Measurements from ENCODE around the gene BRINP1. TPM values are rescaled to one million over a fixed set of nuclear protein-coding genes. Genes with fewer than 3 reads are reported as not detected.

BRINP1 gene
- total and polyA plus RNA-seq, 2 donors (not counting 3 experiments of a cell fraction or from before 2014, with no cell fraction given), result 0.04 TPM; not detected in 1

DNA sequence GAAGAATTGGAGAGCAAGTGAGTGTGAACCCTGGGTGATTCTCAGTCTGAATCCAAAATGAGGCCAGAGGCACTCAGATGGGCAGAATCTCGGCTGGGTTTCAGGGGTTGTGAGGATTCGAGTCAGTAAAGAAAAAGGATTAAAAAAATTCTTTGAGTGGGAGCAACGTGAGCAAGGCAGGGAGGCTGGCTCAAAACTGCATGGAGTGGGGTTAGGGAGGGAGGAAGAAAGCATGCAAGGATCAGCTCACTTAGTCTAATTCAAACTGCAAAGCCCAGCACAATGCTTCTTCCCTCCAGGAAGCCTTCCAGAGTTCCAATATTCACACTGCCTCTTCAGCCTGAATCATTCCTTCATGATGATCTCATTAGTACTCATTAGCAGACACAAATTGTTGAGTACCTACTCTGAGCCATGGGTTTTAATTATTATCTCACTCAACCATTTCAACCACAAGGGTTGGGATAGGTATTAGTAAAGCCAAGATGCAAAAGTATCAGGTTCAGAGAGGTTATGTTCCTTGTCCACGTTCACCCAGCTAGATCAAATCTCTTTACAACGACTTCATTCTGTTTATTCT lies 95.8 kb downstream of the BRINP1 start:
- intact Hi-C loops (cut with micrococcal nuclease) (no loop called here), dilution Hi-C loops (cut with MboI; ENCODE audit: extremely low pct_ligation_motif_present, low sequenced_read_pairs) (no loop called here)
- FAIRE-seq, result no peak
- H3K79me2 ChIP-seq (ENCODE audit: control insufficient read depth, insufficient read depth, low read length), result no peaks in the 10 kb centered on the region
- no peak overlapping the region for H2AFZ ChIP-seq (ENCODE audit: low read depth, low read length)
- CTCF ChIA-PET, result no interaction called here
- no peak overlapping the region for H3K27ac ChIP-seq (ENCODE audit: insufficient read depth, low read depth, low read length)
- TF ChIP-seq POLR2AphosphoS5 (IDR thresholded peaks at IDR 0.05; ENCODE audit: insufficient read depth, low read depth, low read length) (no peak), JUN (IDR thresholded peaks at IDR 0.05; ENCODE audit: borderline replicate concordance, insufficient read depth, insufficient read length, low read depth) (no peak), CTCF (IDR thresholded peaks at IDR 0.05; ENCODE audit: extremely low read depth in 1 of 2, insufficient read depth in 1 of 2, low read depth in 1 of 2, low read length in 2 of 2) (no peak)
- no peak overlapping the region for H3K4me3 ChIP-seq (replicated peaks in 1 of 3; ENCODE audit: insufficient read depth in 1 of 3, low read depth in 1 of 3, low read length in 3 of 3)
- no peaks in the 10 kb centered on the region for H3K9me1 ChIP-seq (replicated peaks; ENCODE audit: control insufficient read depth, extremely low read depth, insufficient read depth, low read length)
- POLR2A ChIA-PET, result no interaction called here
- H3K9ac ChIP-seq (replicated peaks; ENCODE audit: extremely low read depth, insufficient read depth, low read length), result no peak overlapping the region
- H3K4me2 ChIP-seq (ENCODE audit: insufficient read depth, low read length), result no peak overlapping the region
- DNase-seq (ENCODE audit: low read depth, low spot score), result no peak
- no peaks in the 10 kb centered on the region for H3K36me3 ChIP-seq (ENCODE audit: control insufficient read depth in 2 of 2, extremely low read depth in 1 of 2, insufficient read depth in 2 of 2, low read length in 2 of 2)
- no peaks in the 10 kb centered on the region for H3K4me1 ChIP-seq (ENCODE audit: control insufficient read depth, extremely low read depth, insufficient read depth, low read length)
- BruUV-seq (replicated peaks), result no TSS peak
- H3K9me3 ChIP-seq (replicated peaks; ENCODE audit: control insufficient read depth, insufficient read depth, low read length), result no peaks in the 10 kb centered on the region
- H4K20me1 ChIP-seq (replicated peaks; ENCODE audit: control insufficient read depth, extremely low read depth, insufficient read depth, low read length), result no peaks in the 10 kb centered on the region
- no peaks in the 10 kb centered on the region for H3K27me3 ChIP-seq (ENCODE audit: control insufficient read depth in 2 of 2, insufficient read depth in 2 of 2, low read length in 2 of 2)

DNA sequence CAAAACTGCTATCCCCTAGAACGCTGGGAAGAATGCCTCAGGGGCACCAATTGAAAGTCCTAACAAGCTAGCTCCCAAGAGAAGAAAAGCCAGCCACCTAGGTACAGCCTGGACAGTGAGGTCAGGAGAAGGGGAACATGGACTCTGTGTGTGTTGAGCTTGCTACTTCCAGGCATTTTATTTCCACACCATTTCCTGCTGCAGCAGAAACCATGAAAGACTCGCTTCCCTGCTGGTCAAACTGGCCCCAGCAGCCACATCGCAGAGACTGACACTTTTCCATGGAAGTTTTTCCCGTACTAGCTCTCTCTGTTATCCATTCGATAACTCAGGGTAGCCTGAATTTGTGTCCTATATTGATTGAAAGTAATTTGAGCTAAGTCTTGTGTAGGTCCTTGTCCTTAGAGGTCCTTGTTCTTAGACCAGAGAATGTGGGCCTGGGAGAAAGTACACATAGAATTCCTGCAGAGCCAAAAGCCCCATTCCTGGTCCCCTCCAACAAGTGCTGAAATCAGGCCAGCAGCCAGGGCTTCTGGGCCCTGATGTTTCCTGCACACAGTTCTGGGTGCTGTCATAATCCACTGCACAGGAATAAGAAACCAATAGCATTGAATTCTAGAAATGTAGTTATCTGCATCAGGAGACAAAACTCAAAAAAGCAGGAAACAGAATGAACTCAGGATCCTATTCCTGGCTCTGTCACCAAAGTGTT lies 96.6 kb downstream of the BRINP1 start:
- BruUV-seq (replicated peaks), result no TSS peak
- H3K36me3 ChIP-seq (ENCODE audit: control insufficient read depth in 2 of 2, extremely low read depth in 1 of 2, insufficient read depth in 2 of 2, low read length in 2 of 2), result no peaks in the 10 kb centered on the region
- intact Hi-C loops (cut with micrococcal nuclease) (no loop called here), dilution Hi-C loops (cut with MboI; ENCODE audit: extremely low pct_ligation_motif_present, low sequenced_read_pairs) (no loop called here)
- H4K20me1 ChIP-seq (replicated peaks; ENCODE audit: control insufficient read depth, extremely low read depth, insufficient read depth, low read length), result no peaks in the 10 kb centered on the region
- H3K27ac ChIP-seq (ENCODE audit: insufficient read depth, low read depth, low read length), result no peak overlapping the region
- H3K79me2 ChIP-seq (ENCODE audit: control insufficient read depth, insufficient read depth, low read length), result no peaks in the 10 kb centered on the region
- H3K9me1 ChIP-seq (replicated peaks; ENCODE audit: control insufficient read depth, extremely low read depth, insufficient read depth, low read length), result no peaks in the 10 kb centered on the region
- DNase-seq (ENCODE audit: low read depth, low spot score), result no peak
- TF ChIP-seq POLR2AphosphoS5 (IDR thresholded peaks at IDR 0.05; ENCODE audit: insufficient read depth, low read depth, low read length), result no peak
- no peak for TF ChIP-seq GATA2 (IDR thresholded peaks at IDR 0.05; ENCODE audit: insufficient read depth, insufficient read length, low read depth, low read length)
- TF ChIP-seq FOS (IDR thresholded peaks at IDR 0.05; ENCODE audit: borderline replicate concordance, insufficient read depth, low read length), result no peak
- TF ChIP-seq MAX (IDR thresholded peaks at IDR 0.05; ENCODE audit: insufficient read depth, insufficient read length), result no peak
- no peak for TF ChIP-seq POLR2A (IDR thresholded peaks at IDR 0.05; ENCODE audit: low read depth, low read length)
- no peak for TF ChIP-seq MYC (IDR thresholded peaks at IDR 0.05; ENCODE audit: low read depth, low read length)
- TF ChIP-seq JUN (IDR thresholded peaks at IDR 0.05; ENCODE audit: borderline replicate concordance, insufficient read depth, insufficient read length, low read depth), result no peak
- no peak for TF ChIP-seq EZH2 (IDR thresholded peaks at IDR 0.05; ENCODE audit: borderline replicate concordance, low read depth, low read length, severe bottlenecking)
- no peak for TF ChIP-seq CTCF (IDR thresholded peaks at IDR 0.05; ENCODE audit: extremely low read depth in 1 of 2, insufficient read depth in 1 of 2, low read depth in 1 of 2, low read length in 2 of 2)
- H3K4me3 ChIP-seq (replicated peaks in 1 of 3; ENCODE audit: insufficient read depth in 1 of 3, low read depth in 1 of 3, low read length in 3 of 3), result no peak overlapping the region
- no peak overlapping the region for H3K9ac ChIP-seq (replicated peaks; ENCODE audit: extremely low read depth, insufficient read depth, low read length)
- H3K27me3 ChIP-seq (ENCODE audit: control insufficient read depth in 2 of 2, insufficient read depth in 2 of 2, low read length in 2 of 2), result no peaks in the 10 kb centered on the region
- no peaks in the 10 kb centered on the region for H3K9me3 ChIP-seq (replicated peaks; ENCODE audit: control insufficient read depth, insufficient read depth, low read length)
- no peak for FAIRE-seq
- H2AFZ ChIP-seq (ENCODE audit: low read depth, low read length), result no peak overlapping the region
- no peaks in the 10 kb centered on the region for H3K4me1 ChIP-seq (ENCODE audit: control insufficient read depth, extremely low read depth, insufficient read depth, low read length)
- H3K4me2 ChIP-seq (ENCODE audit: insufficient read depth, low read length), result no peak overlapping the region
- ChIA-PET CTCF (no interaction called here), POLR2A (no interaction called here)

Data from endothelial cell of umbilical vein (primary cell).